Kidney capillary endothelial cell (primary cell): ENCODE results near the gene TJAP1.
A peak's percentile ranks its signal among the peaks of the same experiment; 100 is the strongest.
"Not testable (repeated sequence)": the region's sequence is repeated elsewhere in the genome, so short reads cannot be mapped to it uniquely, and the experiment has no call there.

Source experiments
- DNase-seq: peaks from one replicate; pipeline ENCODE4 v3.0.0-alpha.2; 2018; ENCODE audit warnings: low spot score

The TJAP1 gene

GRCh38 chr6:43505718-43506117 lies 28.3 kb downstream of the TJAP1 start:
- no peak for DNase-seq

GRCh38 chr6:43506171-43506570 lies 28.8 kb downstream of the TJAP1 start:
- DNase-seq = no peak

GRCh38 chr6:43506667-43507471 lies 29.5 kb downstream of the TJAP1 start:
- peak; percentile 84 for DNase-seq

GRCh38 chr6:43508481-43509141 lies 31.2 kb downstream of the TJAP1 start:
- no peak for DNase-seq

- DNase-seq = no peak
Measured at GRCh38 chr6:43509142-43509983, 32.0 kb downstream of the TJAP1 start.

GRCh38 chr6:43509984-43510826 lies 32.8 kb downstream of the TJAP1 start, which contains the start of gene LRRC73:
Gene LRRC73, minus strand, starts transcription at chr6:43510346. Its CDS starts 561 bp downstream, at chr6:43509785.
- peak; percentile 78 for DNase-seq

- DNase-seq = no peak
Measured at GRCh38 chr6:43510827-43511163, 33.4 kb downstream of the TJAP1 start.

- DNase-seq = no peak
Measured at GRCh38 chr6:43511824-43512415, 34.5 kb downstream of the TJAP1 start.

- no peak for DNase-seq
Measured at GRCh38 chr6:43515808-43516207, 38.4 kb downstream of the TJAP1 start.

- DNase-seq = no peak
Measured at GRCh38 chr6:43516367-43516696, 39.0 kb downstream of the TJAP1 start.

GRCh38 chr6:43516697-43517504 lies 39.5 kb downstream of the TJAP1 start, which contains the start of the genes POLR1C and YIPF3:
Gene POLR1C, plus strand, starts transcription at chr6:43517089. Its CDS starts 21 bp downstream, at chr6:43517110.
Gene YIPF3, minus strand, starts transcription at chr6:43516926. Its CDS starts 119 bp downstream, at chr6:43516807.
- DNase-seq = peak; percentile 95

GRCh38 chr6:43517505-43518357 lies 40.4 kb downstream of the TJAP1 start:
- peak; percentile 33 for DNase-seq

- no peak for DNase-seq
Measured at GRCh38 chr6:43520097-43520496, 42.7 kb downstream of the TJAP1 start.

GRCh38 chr6:43521836-43522235 lies 44.5 kb downstream of the TJAP1 start:
- DNase-seq = no peak

GRCh38 chr6:43522547-43523261 lies 45.3 kb downstream of the TJAP1 start:
- DNase-seq = no peak

- no peak for DNase-seq
Measured at GRCh38 chr6:43523284-43523683, 45.9 kb downstream of the TJAP1 start.

- DNase-seq = no peak
Measured at GRCh38 chr6:43524483-43524961, 47.2 kb downstream of the TJAP1 start.

- DNase-seq = no peak
Measured at GRCh38 chr6:43532201-43532600, 54.8 kb downstream of the TJAP1 start.

- DNase-seq = not testable (repeated sequence)
Measured at GRCh38 chr6:43538986-43539385, 61.6 kb downstream of the TJAP1 start.
